Activated T-helper 1 cell treated with anti-CD3 and anti-CD28 coated beads, Interleukin-12 subunit alpha, Interleukin-12 subunit beta, Interleukin-2, Interleukin-4 antibody, amounts not matched to agents 30 ng/mL and 10 ng/mL and 1 ng/mL, durations not matched to agents 14 hours and 24 hours and 36 hours (primary cell): ENCODE results near the gene MRPS11. TPM values are rescaled to one million over a fixed set of nuclear protein-coding genes. Genes with fewer than 3 reads are reported as not detected.
"Not testable (repeated sequence)": the region's sequence is repeated elsewhere in the genome, so short reads cannot be mapped to it uniquely, and the experiment has no call there.

Source experiments
- DNase-seq: peaks from one replicate; pipeline ENCODE4 v3.0.0; 2021; ENCODE audit warnings: low spot score
- H3K27ac Mint-ChIP-seq: one replicate; pipeline ENCODE4 v1.8.0; 2021; ENCODE audit warnings: mild to moderate bottlenecking, mixed read lengths
- H3K27me3 Mint-ChIP-seq: one replicate; pipeline ENCODE4 v1.8.0; 2022; ENCODE audit warnings: mild to moderate bottlenecking, moderate library complexity, mixed read lengths; ENCODE audit not compliant: insufficient read depth
- H3K36me3 Mint-ChIP-seq: one replicate; pipeline ENCODE4 v1.8.0; 2021; ENCODE audit warnings: low read depth, mixed read lengths
- H3K4me1 Mint-ChIP-seq: one replicate; pipeline ENCODE4 v1.8.0; 2021; ENCODE audit warnings: low read depth, mixed read lengths
- H3K4me3 Mint-ChIP-seq: one replicate; pipeline ENCODE4 v1.8.0; 2021; ENCODE audit warnings: mild to moderate bottlenecking, moderate library complexity, mixed read lengths
- H3K9me3 Mint-ChIP-seq: one replicate; pipeline ENCODE4 v1.8.0; 2021; ENCODE audit warnings: mixed read lengths
- intact Hi-C: fragments of 100-400 bp; cut with micrococcal nuclease; formaldehyde crosslinking; loops from one replicate; pipeline ENCODE4 v1.15.1; 2024
- total RNA-seq: library from RNA; stranded (reverse); gene quantifications from 2 replicates; pipeline ENCODE4 v1.2.3, GENCODE V29; 2022

The MRPS11 gene
- total RNA-seq, 1 donor from 2014 or later: 68.3 TPM

GRCh38 chr15:88509964-88510363 is 42.5 kb downstream of the MRPS11 start:
- Mint-ChIP-seq H3K4me3 (no peak overlapping the region), H3K4me1 (peaks cover 12% of the 10 kb centered on the region), H3K36me3 (peaks cover 3% of the 10 kb centered on the region), H3K9me3 (no peaks in the 10 kb centered on the region), H3K27me3 (no peaks in the 10 kb centered on the region), H3K27ac (no peak overlapping the region)
- no peak for DNase-seq
- intact Hi-C loops: no loop called here

- Mint-ChIP-seq H3K4me1 (peaks cover 12% of the 10 kb centered on the region), H3K27me3 (no peaks in the 10 kb centered on the region), H3K4me3 (no peak overlapping the region), H3K27ac (no peak overlapping the region), H3K36me3 (peaks cover 3% of the 10 kb centered on the region), H3K9me3 (no peaks in the 10 kb centered on the region)
- DNase-seq: no peak
- intact Hi-C loops: no loop called here
Observed at GRCh38 chr15:88511161-88511560, 43.7 kb downstream of the MRPS11 start.

GRCh38 chr15:88512078-88512477 is 44.6 kb downstream of the MRPS11 start:
- intact Hi-C loops: no loop called here
- H3K9me3 Mint-ChIP-seq: no peaks in the 10 kb centered on the region
- H3K27me3 Mint-ChIP-seq: no peaks in the 10 kb centered on the region
- no peak overlapping the region for H3K27ac Mint-ChIP-seq
- peaks cover 3% of the 10 kb centered on the region for H3K36me3 Mint-ChIP-seq
- H3K4me1 Mint-ChIP-seq: peaks cover 12% of the 10 kb centered on the region
- DNase-seq: no peak
- H3K4me3 Mint-ChIP-seq: no peak overlapping the region

- Mint-ChIP-seq H3K27ac (no peak overlapping the region), H3K4me3 (no peak overlapping the region), H3K36me3 (peaks cover 3% of the 10 kb centered on the region), H3K9me3 (no peaks in the 10 kb centered on the region), H3K27me3 (no peaks in the 10 kb centered on the region), H3K4me1 (peaks cover 12% of the 10 kb centered on the region)
- no peak for DNase-seq
- intact Hi-C loops: no loop called here
Observed at GRCh38 chr15:88512601-88513000, 45.1 kb downstream of the MRPS11 start.

GRCh38 chr15:88513195-88513594 is 45.7 kb downstream of the MRPS11 start:
- no peaks in the 10 kb centered on the region for H3K27me3 Mint-ChIP-seq
- intact Hi-C loops: no loop called here
- DNase-seq: no peak
- H3K36me3 Mint-ChIP-seq: peaks cover 3% of the 10 kb centered on the region
- no peaks in the 10 kb centered on the region for H3K9me3 Mint-ChIP-seq
- H3K27ac Mint-ChIP-seq: no peak overlapping the region
- no peak overlapping the region for H3K4me3 Mint-ChIP-seq
- H3K4me1 Mint-ChIP-seq: peaks cover 12% of the 10 kb centered on the region

- Mint-ChIP-seq H3K27ac (no peak overlapping the region), H3K27me3 (no peaks in the 10 kb centered on the region), H3K9me3 (no peaks in the 10 kb centered on the region), H3K36me3 (no peaks in the 10 kb centered on the region), H3K4me3 (no peak overlapping the region), H3K4me1 (no peaks in the 10 kb centered on the region)
- intact Hi-C loops: no loop called here
- DNase-seq: no peak
Observed at GRCh38 chr15:88518903-88519302, 51.4 kb downstream of the MRPS11 start.

GRCh38 chr15:88524094-88524493 is 56.6 kb downstream of the MRPS11 start:
- H3K27ac Mint-ChIP-seq, H3K4me3 Mint-ChIP-seq, H3K4me1 Mint-ChIP-seq, H3K27me3 Mint-ChIP-seq, DNase-seq, H3K36me3 Mint-ChIP-seq, H3K9me3 Mint-ChIP-seq, intact Hi-C loops: not testable (repeated sequence)

- Mint-ChIP-seq H3K9me3 (no peaks in the 10 kb centered on the region), H3K4me1 (no peaks in the 10 kb centered on the region), H3K4me3 (no peak overlapping the region), H3K27me3 (no peaks in the 10 kb centered on the region), H3K27ac (no peak overlapping the region), H3K36me3 (peaks cover 7% of the 10 kb centered on the region)
- no peak for DNase-seq
- intact Hi-C loops: no loop called here
Observed at GRCh38 chr15:88525418-88525817, 57.9 kb downstream of the MRPS11 start.

GRCh38 chr15:88526247-88526879 is 58.9 kb downstream of the MRPS11 start:
- intact Hi-C loops: no loop called here
- Mint-ChIP-seq H3K36me3 (peaks cover 11% of the 10 kb centered on the region), H3K27me3 (no peaks in the 10 kb centered on the region), H3K9me3 (no peaks in the 10 kb centered on the region), H3K4me1 (no peaks in the 10 kb centered on the region), H3K4me3 (no peak overlapping the region), H3K27ac (no peak overlapping the region)
- no peak for DNase-seq

- no peak for DNase-seq
- peaks cover 11% of the 10 kb centered on the region for H3K36me3 Mint-ChIP-seq
- no peaks in the 10 kb centered on the region for H3K4me1 Mint-ChIP-seq
- H3K27me3 Mint-ChIP-seq: no peaks in the 10 kb centered on the region
- H3K4me3 Mint-ChIP-seq: no peak overlapping the region
- H3K27ac Mint-ChIP-seq: no peak overlapping the region
- H3K9me3 Mint-ChIP-seq: no peaks in the 10 kb centered on the region
- intact Hi-C loops: no loop called here
Observed at GRCh38 chr15:88529021-88529630, 61.6 kb downstream of the MRPS11 start.

Other genes starting within 250 kb of the MRPS11 start
- 0.24 and 0.29 TPM in 2 replicates for gene NTRK3, start 211.0 kb upstream of the MRPS11 start, total RNA-seq
- 47.5 and 49.1 TPM in 2 replicates for gene MRPL46, start 320 bp upstream of the MRPS11 start, total RNA-seq
- 1.4 and 1.9 TPM in 2 replicates for gene DET1, start 79.0 kb downstream of the MRPS11 start, total RNA-seq
- gene AEN, start 153.6 kb downstream of the MRPS11 start, total RNA-seq: 74.2 and 76.4 TPM in 2 replicates
- 31.2 and 34.9 TPM in 2 replicates for gene ISG20, start 171.3 kb downstream of the MRPS11 start, total RNA-seq